ENCODE measurements around the gene GSTK1.
"Not testable (repeated sequence)": the region's sequence is repeated elsewhere in the genome, so short reads cannot be mapped to it uniquely, and the experiment has no call there.

Gene GSTK1

GRCh38 chr7:143263266-143264195, at the start of gene GSTK1:
Gene GSTK1 (plus strand): TSS chr7:143263441. CDS start chr7:143263514, 73 bp downstream.
- DNase-seq: peak; percentile 26

- DNase-seq: not testable (repeated sequence)
These were observed 49.8 kb upstream of the GSTK1 start for GRCh38 chr7:143213478-143213877.

GRCh38 chr7:143214789-143215679, 48.2 kb upstream of the GSTK1 start:
- DNase-seq: peak; percentile 56

- DNase-seq: no peak
These were observed 47.1 kb upstream of the GSTK1 start for GRCh38 chr7:143216151-143216550.

- DNase-seq: no peak
These were observed 46.6 kb upstream of the GSTK1 start for GRCh38 chr7:143216686-143217085.

GRCh38 chr7:143217806-143218205, 45.4 kb upstream of the GSTK1 start:
- no peak for DNase-seq

- DNase-seq: no peak
These were observed 42.0 kb upstream of the GSTK1 start for GRCh38 chr7:143221286-143221685.

GRCh38 chr7:143221737-143222136, 41.5 kb upstream of the GSTK1 start, which contains the start of gene TAS2R40:
Gene TAS2R40 (plus strand): TSS chr7:143222037. CDS start chr7:143222079, 42 bp downstream.
- no peak for DNase-seq

- no peak for DNase-seq
These were observed 40.5 kb upstream of the GSTK1 start for GRCh38 chr7:143222782-143223181.

- DNase-seq: no peak
These were observed 39.5 kb upstream of the GSTK1 start for GRCh38 chr7:143223784-143224183.

GRCh38 chr7:143225047-143225446, 38.2 kb upstream of the GSTK1 start:
- DNase-seq: no peak

- DNase-seq: no peak
These were observed 35.4 kb upstream of the GSTK1 start for GRCh38 chr7:143227806-143228205.

GRCh38 chr7:143229054-143229790, 34.0 kb upstream of the GSTK1 start:
- peak; percentile 28 for DNase-seq

GRCh38 chr7:143230602-143231457, 32.4 kb upstream of the GSTK1 start:
- no peak for DNase-seq

- no peak for DNase-seq
These were observed 29.3 kb upstream of the GSTK1 start for GRCh38 chr7:143233816-143234532.

GRCh38 chr7:143234533-143234875, 28.7 kb upstream of the GSTK1 start:
- no peak for DNase-seq

GRCh38 chr7:143235561-143235960, 27.7 kb upstream of the GSTK1 start:
- no peak for DNase-seq

- no peak for DNase-seq
These were observed 26.7 kb upstream of the GSTK1 start for GRCh38 chr7:143236408-143236990.

GRCh38 chr7:143237366-143237765, 25.9 kb upstream of the GSTK1 start:
- no peak for DNase-seq

- no peak for DNase-seq
These were observed 24.8 kb upstream of the GSTK1 start for GRCh38 chr7:143238289-143238980.

All from DMS153 (cell line).